Endothelial cell of hepatic sinusoid (primary cell): ENCODE data around the gene SERPING1.

Experiments
- in situ Hi-C: cut with HindIII; loops from 2 replicates; pipeline ENCODE4 v1.10.0; 2017; ENCODE audit warnings: low sequenced_read_pairs

The SERPING1 gene

DNA sequence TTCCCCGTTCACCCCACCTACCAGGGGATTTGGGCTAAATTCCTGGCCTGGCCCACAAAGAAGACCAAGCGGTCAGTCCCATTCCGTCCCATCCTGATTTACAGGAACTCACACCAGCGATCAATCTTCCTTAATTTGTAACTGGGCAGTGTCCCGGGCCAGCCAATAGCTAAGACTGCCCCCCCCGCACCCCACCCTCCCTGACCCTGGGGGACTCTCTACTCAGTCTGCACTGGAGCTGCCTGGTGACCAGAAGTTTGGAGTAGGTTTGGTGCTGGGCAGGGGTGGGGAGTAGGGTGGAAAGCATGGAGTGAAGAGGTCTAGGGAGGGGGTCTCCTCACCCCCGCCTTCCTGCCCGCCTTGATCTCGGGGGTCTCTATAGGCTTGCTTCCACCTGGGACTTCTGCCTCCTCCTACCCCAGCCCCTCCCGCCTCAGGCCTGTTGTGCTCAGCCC lies at the start of gene SERPING1:
Gene SERPING1 (plus strand): TSS at position 225 of the 455 bp plus-strand sequence. CDS start 586 bp downstream, outside the sequence.
- in situ Hi-C loops: no loop called here

DNA sequence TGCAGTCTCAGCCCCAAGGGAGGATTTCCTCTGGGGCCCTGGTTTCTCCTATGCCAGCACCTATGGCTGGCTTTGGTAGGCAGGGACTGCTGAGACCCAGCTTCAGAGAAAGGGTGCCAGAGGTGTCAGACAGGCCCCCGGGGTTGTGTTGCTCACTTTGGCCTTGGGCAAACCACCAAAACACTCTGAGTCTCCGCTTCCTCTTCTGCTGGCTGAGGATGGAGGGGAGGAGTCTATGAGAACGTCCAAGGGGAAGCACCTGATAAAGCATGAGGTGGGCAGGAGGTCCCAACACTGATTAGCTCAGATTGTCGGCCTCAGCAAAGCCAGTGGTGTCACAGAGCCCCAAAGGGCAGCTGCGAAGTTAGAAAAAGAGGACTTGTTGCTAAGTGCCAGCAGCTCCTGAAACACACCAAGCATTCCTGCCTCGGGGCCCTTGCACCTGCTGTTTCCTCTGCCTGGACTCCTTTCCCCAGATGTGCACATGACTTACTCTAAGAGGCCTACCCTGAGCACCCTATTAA lies 49.6 kb upstream of the SERPING1 start:
- in situ Hi-C loops: no loop called here

GRCh38 chr11:57549983-57550382 lies 47.5 kb upstream of the SERPING1 start:
- in situ Hi-C loops: no loop called here

- in situ Hi-C loops: no loop called here
Measured at GRCh38 chr11:57551941-57552340, 45.5 kb upstream of the SERPING1 start.

GRCh38 chr11:57552479-57552878 lies 45.0 kb upstream of the SERPING1 start:
- in situ Hi-C loops: no loop called here

DNA sequence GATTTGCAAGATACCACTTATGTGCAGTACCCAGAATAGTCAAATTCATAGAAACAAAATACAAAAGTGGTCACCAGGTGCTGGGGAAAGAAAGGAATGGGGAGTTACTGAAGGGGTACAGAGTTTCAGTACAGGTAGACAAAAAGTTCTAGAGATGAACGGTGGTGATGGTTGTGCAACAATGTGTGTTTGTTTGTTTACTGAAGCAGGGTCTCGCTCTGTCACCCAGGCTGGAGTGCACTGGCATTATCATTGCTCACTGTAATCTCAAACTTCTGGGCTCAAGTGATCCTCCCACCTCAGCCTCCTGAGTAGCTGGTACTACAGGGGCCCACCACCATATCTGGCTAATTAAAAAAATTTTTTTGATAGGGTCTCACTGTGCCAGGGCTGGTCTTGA lies 42.1 kb upstream of the SERPING1 start:
- in situ Hi-C loops: loop anchor here (5.0 kb wide), 1 partner anchor 73 kb away; no protein-coding TSS in a partner anchor

- in situ Hi-C loops: loop anchor here (5.0 kb wide), 1 partner anchor 74 kb away; no protein-coding TSS in a partner anchor
Measured at GRCh38 chr11:57556041-57556440, 41.4 kb upstream of the SERPING1 start.

GRCh38 chr11:57560146-57560545 lies 37.3 kb upstream of the SERPING1 start:
- in situ Hi-C loops: no loop called here

- in situ Hi-C loops: no loop called here
Measured at GRCh38 chr11:57562596-57562995, 34.9 kb upstream of the SERPING1 start.

DNA sequence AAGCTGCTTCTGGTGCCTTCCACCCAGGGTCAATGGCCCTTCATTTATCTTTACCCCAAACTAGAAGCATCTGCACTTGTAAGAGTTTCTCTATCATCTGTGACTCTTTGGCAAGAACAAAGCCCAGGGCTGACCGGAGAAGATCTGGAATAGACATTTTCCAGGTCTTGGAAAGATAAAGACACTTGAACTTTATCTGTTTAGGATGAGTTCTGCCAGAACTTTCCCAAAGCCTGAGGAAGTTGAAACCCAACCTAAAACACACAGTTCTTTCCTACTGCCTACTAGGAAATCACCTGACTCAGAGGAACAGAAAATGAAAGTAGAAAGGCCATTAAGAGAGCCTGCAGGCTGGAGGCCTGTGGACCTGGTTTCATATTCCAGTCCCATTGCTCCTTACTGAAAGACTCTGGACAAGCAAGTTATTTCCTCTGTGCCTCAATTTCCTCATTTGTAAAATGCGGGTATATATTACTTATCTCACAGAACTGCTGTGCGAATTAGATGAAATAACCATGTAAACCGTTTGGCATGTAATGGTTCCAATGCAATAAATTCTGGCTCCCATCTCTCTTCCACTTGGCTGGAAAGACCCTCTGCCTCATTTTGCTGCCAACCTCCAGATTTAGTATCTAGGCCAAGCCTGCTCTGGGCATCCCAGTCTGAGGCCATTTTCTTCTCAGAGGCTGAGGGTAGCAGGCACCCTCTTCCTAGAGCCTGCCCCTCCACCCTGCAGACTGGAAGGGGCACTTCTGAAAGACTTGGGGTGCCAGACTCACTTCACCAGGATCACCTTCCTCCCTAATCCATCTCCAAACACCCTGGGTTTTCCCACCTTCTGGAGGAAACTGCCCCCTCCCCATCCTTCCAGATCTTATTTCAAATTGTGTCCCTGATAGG lies 31.2 kb upstream of the SERPING1 start:
- in situ Hi-C loops: no loop called here

- in situ Hi-C loops: no loop called here
Measured at GRCh38 chr11:57566905-57567514, 30.5 kb upstream of the SERPING1 start.

GRCh38 chr11:57567515-57568329 lies 29.8 kb upstream of the SERPING1 start, which contains the start of gene UBE2L6:
TSS of gene UBE2L6 (minus strand) at chr11:57567672. CDS start at chr11:57567611, 61 bp downstream.
- in situ Hi-C loops: no loop called here

DNA sequence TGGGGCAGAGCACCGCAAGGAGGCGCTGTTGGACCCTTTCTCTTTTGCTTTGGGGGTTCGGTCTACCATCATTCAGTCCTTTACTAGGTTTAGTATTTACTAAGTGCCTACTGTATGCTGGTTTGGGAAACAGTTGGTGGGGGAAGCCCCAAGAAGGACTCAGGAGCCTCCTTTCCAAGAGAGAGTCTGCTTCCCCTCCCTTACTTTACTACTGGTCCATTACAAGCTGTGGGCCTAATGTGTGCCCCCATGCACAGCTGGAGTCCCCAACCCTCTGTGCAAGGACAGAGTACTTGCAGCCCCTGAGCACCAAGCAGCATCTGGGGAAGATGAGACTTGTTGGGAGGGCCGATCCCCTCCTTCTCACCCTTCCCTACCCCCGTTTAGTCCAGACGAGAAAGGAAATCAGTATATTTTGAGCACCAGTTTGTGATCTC lies 29.1 kb upstream of the SERPING1 start:
- in situ Hi-C loops: no loop called here

- in situ Hi-C loops: no loop called here
Measured at GRCh38 chr11:57571606-57572005, 25.9 kb upstream of the SERPING1 start.

GRCh38 chr11:57574061-57574460 lies 23.4 kb upstream of the SERPING1 start:
- in situ Hi-C loops: no loop called here

DNA sequence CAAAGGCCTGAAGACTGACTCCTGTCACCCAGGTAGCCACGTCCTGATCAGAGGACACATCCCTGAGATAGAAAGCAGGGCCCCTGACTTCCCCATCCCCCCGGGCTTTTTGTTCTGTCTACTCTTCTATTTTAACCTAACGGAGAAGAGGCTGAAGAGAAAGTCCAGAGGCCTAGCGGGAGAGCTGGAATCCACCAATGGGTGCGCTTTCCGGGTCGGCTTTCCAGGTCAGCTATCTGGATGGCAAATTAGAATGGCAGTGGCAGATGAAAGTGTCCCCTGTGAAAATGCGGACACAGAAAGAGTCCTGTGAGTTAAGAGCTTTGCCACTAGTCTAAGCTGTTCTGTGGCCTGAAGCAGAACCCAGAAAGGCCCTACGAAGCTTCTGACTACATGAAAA lies 13.1 kb upstream of the SERPING1 start:
- in situ Hi-C loops: no loop called here

- in situ Hi-C loops: no loop called here
Measured at GRCh38 chr11:57585301-57585700, 12.2 kb upstream of the SERPING1 start.

- in situ Hi-C loops: no loop called here
Measured at GRCh38 chr11:57586711-57587245, 10.7 kb upstream of the SERPING1 start.

- in situ Hi-C loops: no loop called here
Measured at GRCh38 chr11:57588046-57588710, 9.3 kb upstream of the SERPING1 start.
